Heart right ventricle (tissue), 16 donors: ENCODE data around the gene ABCA3. TPM values are rescaled to one million over a fixed set of nuclear protein-coding genes. Genes with fewer than 3 reads are reported as not detected.

Experiments
- ATAC-seq, 8 donors: fragments of 200-7000 bp; cut with Tn5 transposase; one replicate each; pipeline ENCODE4 v1.9.1; 2020; ENCODE audit warnings: mild to moderate bottlenecking in 8 of 8, moderate library complexity in 8 of 8, moderate number of reproducible peaks in 1 of 8
- DNase-seq, 2 donors: peaks; one replicate each; pipeline ENCODE4 v3.0.0-alpha.2; 2020
- H3K27ac ChIP-seq, 10 donors: fragments of 200-600 bp; sonication (generic) in 2 of 10; one replicate each; pipeline versions ENCODE4 v1.5.0 to v1.8.0; 2020 to 2022; ENCODE audit warnings: mild to moderate bottlenecking in 3 of 10
- H3K27me3 ChIP-seq, 7 donors: fragments of 200-600 bp; one replicate each; pipeline ENCODE4 v1.8.0; 2021 to 2022; ENCODE audit warnings: mild to moderate bottlenecking in 2 of 7
- H3K36me3 ChIP-seq, 9 donors: fragments of 200-600 bp; sonication (generic) in 1 of 9; one replicate each; pipeline versions ENCODE4 v1.5.0 to v1.8.0; 2020 to 2022; ENCODE audit warnings: mild to moderate bottlenecking in 2 of 9
- H3K4me1 ChIP-seq, 9 donors: fragments of 200-600 bp; sonication (generic) in 1 of 9; one replicate each; pipeline versions ENCODE4 v1.5.0 to v1.8.0; 2020 to 2022; ENCODE audit warnings: mild to moderate bottlenecking in 4 of 9
- H3K4me3 ChIP-seq, 10 donors: fragments of 200-600 bp; sonication (generic) in 2 of 10; one replicate each; pipeline versions ENCODE4 v1.5.0 to v1.8.0; 2020 to 2022; ENCODE audit warnings: mild to moderate bottlenecking in 7 of 10, moderate library complexity in 2 of 10
- H3K9me3 ChIP-seq, 11 donors: fragments of 200-600 bp in 10 of 11; sonication (generic) in 2 of 11; one replicate each; pipeline versions ENCODE4 v1.5.0 to v1.8.0; 2013 to 2022; ENCODE audit warnings: mild to moderate bottlenecking in 2 of 11, control low read depth in 1 of 11, moderate library complexity in 1 of 11
- CTCF ChIP-seq, 9 donors: fragments of 200-600 bp; sonication (generic) in 2 of 9; IDR thresholded peaks; one replicate each; pipeline versions ENCODE4 v1.5.0 to v1.8.0; 2021 to 2022; ENCODE audit warnings: antibody characterized with exemption in 9 of 9, mild to moderate bottlenecking in 5 of 9, moderate library complexity in 1 of 9
- WGBS, 2 donors: extraction: QIAGEN DNeasy Blood & Tissue Kit; methylation state at CpG; one replicate each; pipeline ENCODE4 v1.1.7; 2013; ENCODE audit warnings: inconsistent platforms in 1 of 2; 5-methylcytosine and 5-hydroxymethylcytosine counted together
- intact Hi-C, 10 donors: fragments of 100-400 bp; cut with DNase I; formaldehyde crosslinking; loops; one replicate each; pipeline versions ENCODE4 v1.11.1 to v1.14.2; 2022
- polyA plus RNA-seq, 2 donors: library from polyadenylated mRNA; stranded (reverse); fragments of 200-250 nt; gene quantifications; one replicate each; pipeline ENCODE4 v1.2.3, GENCODE V29; 2013
- total RNA-seq, 10 donors: library from RNA; stranded (reverse); fragmentation: NEBNext Ultra II Directional in 3 of 10; extraction: Animal tissue kit (Norgen Biotek cat#: 25700) in 3 of 10; gene quantifications; one replicate each; pipeline versions ENCODE4 v1.2.1 to v1.2.4, GENCODE V29; 2021 to 2023
- donor health status: Arrhythmogenic right ventricular cardiomyopathy.
- donor health status: ischemic (EF 13 %, LVEDD 7.1; RV severe dilation, severe dysfunction).
- donor health status: healthy with polysubstance abuse.
- donor health status: DM: no; HTN: yes; CAD: no.
- donor health status: DM: no; HTN: no; CAD: no.
- donor health status: ischemic (EF 25% LVEDD 6.9; RV normal size, moderate dysfunction).
- donor health status: ischemic (EF 25% LVEDD 5.7; RV mildly dilated, moderate dysfunction).
- donor health status: healthy.
- donor health status: DM: yes; HTN: yes; CAD: no.
- donor health status: Ischemic cardiomyopathy.
- donor health status: ischemic (EF 35%, LVEDD 5.7; RV mildly dilated, moderate dysfunction).
- donor health status: nonischemic (EF 11% LVEDD 7.7; RV severe dilation, severe dysfunction).
- donor health status: DM: yes; HTN: yes; CAD: no.
- donor health status: PGD.
- donor health status: ischemic (EF 29% LVEDD 5.4; RV normal size, mild dysfunction).
- donor health status: nonischemic (EF 23%, LVEDD 6.1; RV moderate dilation, normal function).

The ABCA3 gene
- total and polyA plus RNA-seq, 12 donors: 4.9 to 12.5 (median 9.2) TPM

- H3K27me3 ChIP-seq: peaks cover 0 to 30% (median 8%) of the 10 kb centered on the region in 7 donors
- intact Hi-C loops: no loop called here
- 96% methylated on average over 51 of the region's 51 CpGs for WGBS, 2 donors
Observed at GRCh38 chr16:2233872-2234812, 106.4 kb downstream of the ABCA3 start.

GRCh38 chr16:2233046-2233775 lies 107.3 kb downstream of the ABCA3 start:
- Histone ChIP-seq H3K27me3 (peaks cover 0 to 30% (median 8%) of the 10 kb centered on the region in 7 donors), H3K36me3 (peaks cover 18 to 77% (median 52%) of the 10 kb centered on the region in 9 donors), H3K4me3 (no peak overlapping the region), H3K4me1 (peaks cover 13 to 25% (median 23%) of the 10 kb centered on the region in 9 donors), H3K9me3 (no peaks in the 10 kb centered on the region), H3K27ac (no peak overlapping the region)
- DNase-seq (no peak), ATAC-seq (no peak)
- 93 to 96% methylated on average over 28 of the region's 28 CpGs for WGBS, 2 donors
- no peak for TF ChIP-seq CTCF (IDR thresholded peaks at IDR 0.05)
- intact Hi-C loops: no loop called here

More at GRCh38 chr16:2233872-2234812, 106.4 kb downstream of the ABCA3 start:
- peaks cover 13 to 29% (median 23%) of the 10 kb centered on the region in 9 donors for H3K4me1 ChIP-seq
- no peak for TF ChIP-seq CTCF (IDR thresholded peaks at IDR 0.05)
- H3K4me3 ChIP-seq: no peak overlapping the region
- H3K9me3 ChIP-seq: no peaks in the 10 kb centered on the region
- H3K27ac ChIP-seq: no peak overlapping the region
- ATAC-seq (no peak), DNase-seq (no peak)
- H3K36me3 ChIP-seq: peaks cover 18 to 69% (median 43%) of the 10 kb centered on the region in 9 donors

- Histone ChIP-seq H3K27ac (no peak overlapping the region), H3K4me3 (no peak overlapping the region), H3K9me3 (no peaks in the 10 kb centered on the region), H3K36me3 (peaks cover 18 to 86% (median 56%) of the 10 kb centered on the region in 9 donors), H3K4me1 (peaks cover 7 to 16% (median 15%) of the 10 kb centered on the region in 9 donors), H3K27me3 (peaks cover 0 to 22% (median 8%) of the 10 kb centered on the region in 7 donors)
- DNase-seq (no peak), ATAC-seq (no peak)
- no peak for TF ChIP-seq CTCF (IDR thresholded peaks at IDR 0.05)
- WGBS, 2 donors: 90% methylated on average over 36 to 41 of the region's 41 CpGs
- intact Hi-C loops: no loop called here
Observed at GRCh38 chr16:2232094-2232990, 108.2 kb downstream of the ABCA3 start.
